Mesenchymal stem cell (in vitro differentiated cells and primary cell): Measurements from ENCODE around the gene ARF1.
A peak's percentile ranks its signal among the peaks of the same experiment; 100 is the strongest.

Source experiments
- DNase-seq: peaks from one replicate; pipeline ENCODE4 v3.0.0-alpha.2; 2013
- H2AFZ ChIP-seq: one replicate; pipeline ENCODE4 v1.6.1; 2013; ENCODE audit warnings: low read depth, mild to moderate bottlenecking, control low read depth, inconsistent platforms, low read length, moderate library complexity
- H2AK5ac ChIP-seq: 2 replicates; pipeline ENCODE4 v1.6.1; 2013; ENCODE audit warnings: low read length, moderate library complexity, mild to moderate bottlenecking, inconsistent platforms; ENCODE audit not compliant: severe bottlenecking
- H2BK120ac ChIP-seq: one replicate; pipeline ENCODE4 v1.6.1; 2013; ENCODE audit warnings: low read depth, mild to moderate bottlenecking, inconsistent platforms, low read length, moderate library complexity
- H2BK12ac ChIP-seq, 2 experiments: one replicate each; pipeline ENCODE4 v1.6.1; 2013; ENCODE audit warnings: inconsistent platforms in 2 of 2, low read length in 2 of 2, mild to moderate bottlenecking in 2 of 2, moderate library complexity in 2 of 2, control low read depth in 1 of 2
- H2BK15ac ChIP-seq: one replicate; pipeline ENCODE4 v1.6.1; 2013; ENCODE audit warnings: mild to moderate bottlenecking, low read depth, inconsistent platforms; ENCODE audit not compliant: poor library complexity, severe bottlenecking
- H2BK5ac ChIP-seq: 2 replicates; pipeline ENCODE4 v1.6.1; 2013; ENCODE audit warnings: low read depth, mild to moderate bottlenecking, low read length, control low read depth, inconsistent platforms; ENCODE audit not compliant: poor library complexity, severe bottlenecking
- H3K14ac ChIP-seq, 2 experiments: one replicate each; pipeline ENCODE4 v1.6.1; 2013; ENCODE audit warnings: inconsistent platforms in 2 of 2, low read length in 2 of 2, control low read depth in 1 of 2, mild to moderate bottlenecking in 1 of 2, moderate library complexity in 1 of 2
- H3K18ac ChIP-seq, 2 experiments: one replicate each; pipeline ENCODE4 v1.6.1; 2013; ENCODE audit warnings: inconsistent platforms in 2 of 2, low read length in 2 of 2, control low read depth in 1 of 2, low read depth in 1 of 2, mild to moderate bottlenecking in 1 of 2
- H3K23ac ChIP-seq, 2 experiments: one replicate each; pipeline ENCODE4 v1.6.1; 2013; ENCODE audit warnings: inconsistent platforms in 2 of 2, low read length in 2 of 2, mild to moderate bottlenecking in 2 of 2, moderate library complexity in 2 of 2, control low read depth in 1 of 2
- H3K27ac ChIP-seq: 2 replicates; pipeline ENCODE4 v1.5.1; 2013; ENCODE audit warnings: mild to moderate bottlenecking, moderate library complexity, low read length, control low read depth, inconsistent platforms; ENCODE audit not compliant: poor library complexity, severe bottlenecking
- H3K27me3 ChIP-seq, 2 experiments: 2 replicates each; pipeline versions ENCODE4 v1.6.1 to v1.7.0; 2013; ENCODE audit warnings: low read length in 2 of 2, mild to moderate bottlenecking in 2 of 2, moderate library complexity in 2 of 2, control low read depth in 1 of 2, inconsistent platforms in 1 of 2; ENCODE audit not compliant: control insufficient read depth in 1 of 2, insufficient read depth in 1 of 2
- H3K36me3 ChIP-seq, 2 experiments: 2 replicates each; pipeline versions ENCODE4 v1.6.1 to v1.7.0; 2013; ENCODE audit warnings: low read length in 2 of 2, control low read depth in 1 of 2, inconsistent platforms in 1 of 2, low read depth in 1 of 2, mild to moderate bottlenecking in 1 of 2; ENCODE audit not compliant: insufficient read depth in 2 of 2, control insufficient read depth in 1 of 2
- H3K4ac ChIP-seq, 2 experiments: one replicate each; pipeline ENCODE4 v1.6.1; 2013; ENCODE audit warnings: inconsistent platforms in 2 of 2, low read length in 2 of 2, mild to moderate bottlenecking in 2 of 2, moderate library complexity in 2 of 2, control low read depth in 1 of 2, low read depth in 1 of 2
- H3K4me1 ChIP-seq: 2 replicates; pipeline ENCODE4 v1.6.1; 2013; ENCODE audit warnings: low read depth, low read length, control low read depth; ENCODE audit not compliant: control insufficient read depth, insufficient read depth
- H3K4me2 ChIP-seq: 2 replicates; pipeline ENCODE4 v1.6.1; 2013; ENCODE audit warnings: low read length, mild to moderate bottlenecking, inconsistent platforms; ENCODE audit not compliant: poor library complexity, severe bottlenecking
- H3K4me3 ChIP-seq, 2 experiments: 2 replicates each; pipeline versions ENCODE4 v1.5.1 to v1.7.0; 2013; ENCODE audit warnings: low read length in 2 of 2, mild to moderate bottlenecking in 2 of 2, control low read depth in 1 of 2, low read depth in 1 of 2; ENCODE audit not compliant: insufficient read depth in 1 of 2
- H3K79me1 ChIP-seq: replicated peaks from 2 replicates; pipeline ENCODE4 v1.6.1; 2013; ENCODE audit warnings: mild to moderate bottlenecking, control low read depth, low read length, inconsistent platforms; ENCODE audit not compliant: poor library complexity, severe bottlenecking
- H3K9ac ChIP-seq: 2 replicates; pipeline ENCODE4 v1.7.0; 2013; ENCODE audit warnings: mild to moderate bottlenecking, low read length, moderate library complexity
- H3K9me3 ChIP-seq: 2 replicates; pipeline ENCODE4 v1.7.0; 2013; ENCODE audit warnings: mild to moderate bottlenecking, low read length; ENCODE audit not compliant: control insufficient read depth
- H4K8ac ChIP-seq: one replicate; pipeline ENCODE4 v1.6.1; 2013; ENCODE audit warnings: inconsistent platforms, mild to moderate bottlenecking, low read length, moderate library complexity
- H4K91ac ChIP-seq: one replicate; pipeline ENCODE4 v1.6.1; 2013; ENCODE audit warnings: mild to moderate bottlenecking, low read length, inconsistent platforms
- WGBS: methylation state at CpG from one replicate; pipeline ENCODE4 v1.1.7; 2013; ENCODE audit warnings: mixed read lengths; 5-methylcytosine and 5-hydroxymethylcytosine counted together

ARF1 gene

GRCh38 chr1:228134591-228134990, 52.1 kb downstream of the ARF1 start:
- Histone ChIP-seq H3K9me3 (no peaks in the 10 kb centered on the region), H3K4ac (no peak overlapping the region), H3K23ac (no peak overlapping the region), H2BK12ac (no peak overlapping the region), H3K36me3 (no peaks in the 10 kb centered on the region), H3K14ac (peak overlapping the region in 1 of 2 experiments; percentile 15), H2BK15ac (no peak overlapping the region), H3K9ac (no peak overlapping the region), H3K4me3 (peak overlapping the region in 1 of 2 experiments; percentile 2), H2BK120ac (no peak overlapping the region), H3K18ac (no peak overlapping the region), H3K4me1 (peaks cover 2% of the 10 kb centered on the region), H4K8ac (no peak overlapping the region), H3K4me2 (no peak overlapping the region), H3K79me1 (no peaks in the 10 kb centered on the region), H2AFZ (no peak overlapping the region), H3K27ac (no peak overlapping the region), H2AK5ac (no peak overlapping the region), H4K91ac (no peak overlapping the region), H3K27me3 (peaks cover 24 to 40% of the 10 kb centered on the region in 2 experiments), H2BK5ac (no peak overlapping the region)
- 88% methylated on average over 12 of the region's 12 CpGs for WGBS
- no peak for DNase-seq

GRCh38 chr1:228136901-228137300, 54.4 kb downstream of the ARF1 start:
- H3K27me3 ChIP-seq: peaks cover 24 to 34% of the 10 kb centered on the region in 2 experiments
- no peak overlapping the region for H2BK12ac ChIP-seq
- no peaks in the 10 kb centered on the region for H3K79me1 ChIP-seq
- H3K4me1 ChIP-seq: peaks cover 10% of the 10 kb centered on the region
- no peak overlapping the region for H3K4me2 ChIP-seq
- H4K8ac ChIP-seq: no peak overlapping the region
- no peak overlapping the region for H3K18ac ChIP-seq
- H3K14ac ChIP-seq: no peak overlapping the region
- H2BK120ac ChIP-seq: no peak overlapping the region
- H3K36me3 ChIP-seq: peaks cover 0 to 6% of the 10 kb centered on the region in 2 experiments
- H2BK15ac ChIP-seq: no peak overlapping the region
- H3K4ac ChIP-seq: no peak overlapping the region
- H3K9ac ChIP-seq: no peak overlapping the region
- H2AFZ ChIP-seq: no peak overlapping the region
- DNase-seq: no peak
- H4K91ac ChIP-seq: no peak overlapping the region
- H3K23ac ChIP-seq: no peak overlapping the region
- no peaks in the 10 kb centered on the region for H3K9me3 ChIP-seq
- WGBS: 60% methylated on average over 1 of the region's 1 CpG
- H3K4me3 ChIP-seq: no peak overlapping the region
- no peak overlapping the region for H2AK5ac ChIP-seq
- H3K27ac ChIP-seq: no peak overlapping the region
- H2BK5ac ChIP-seq: no peak overlapping the region

- H2AK5ac ChIP-seq: no peak overlapping the region
- no peak for DNase-seq
- no peaks in the 10 kb centered on the region for H3K79me1 ChIP-seq
- peaks cover 18 to 27% of the 10 kb centered on the region in 2 experiments for H3K27me3 ChIP-seq
- H3K18ac ChIP-seq: peak overlapping the region; percentile 54 to 78
- peak overlapping the region; percentile 43 for H3K27ac ChIP-seq
- no peak overlapping the region for H3K23ac ChIP-seq
- peak overlapping the region; percentile 65 for H2AFZ ChIP-seq
- peak overlapping the region; percentile 98 to 99 for H3K4me3 ChIP-seq
- H2BK15ac ChIP-seq: no peak overlapping the region
- peak overlapping the region; percentile 72 for H3K4me2 ChIP-seq
- H3K4ac ChIP-seq: peak overlapping the region in 1 of 2 experiments; percentile 41
- peaks cover 0 to 27% of the 10 kb centered on the region in 2 experiments for H3K36me3 ChIP-seq
- H3K14ac ChIP-seq: no peak overlapping the region
- no peaks in the 10 kb centered on the region for H3K9me3 ChIP-seq
- peak overlapping the region; percentile 94 for H4K8ac ChIP-seq
- H2BK12ac ChIP-seq: no peak overlapping the region
- peaks cover 33% of the 10 kb centered on the region for H3K4me1 ChIP-seq
- peak overlapping the region; percentile 44 for H2BK120ac ChIP-seq
- peak overlapping the region; percentile 98 for H3K9ac ChIP-seq
- no peak overlapping the region for H2BK5ac ChIP-seq
- no peak overlapping the region for H4K91ac ChIP-seq
- 31% methylated on average over 30 of the region's 30 CpGs for WGBS
Measured at GRCh38 chr1:228139406-228139930, 57.0 kb downstream of the ARF1 start.

- H3K4me1 ChIP-seq: peaks cover 35% of the 10 kb centered on the region
- peak within 1 kb of the TSS; percentile 20 for H2BK5ac ChIP-seq
- H3K4ac ChIP-seq: peak within 1 kb of the TSS; percentile 73 to 95
- peak within 1 kb of the TSS; percentile 57 for H2BK15ac ChIP-seq
- peak; percentile 100 for DNase-seq
- peak within 1 kb of the TSS; percentile 98 for H4K8ac ChIP-seq
- H3K79me1 ChIP-seq: no peaks in the 10 kb centered on the region
- peak within 1 kb of the TSS; percentile 99 for H4K91ac ChIP-seq
- H2BK12ac ChIP-seq: peak within 1 kb of the TSS in 1 of 2 experiments; percentile 85
- peak within 1 kb of the TSS in 1 of 2 experiments; percentile 95 for H3K14ac ChIP-seq
- H3K27ac ChIP-seq: peak within 1 kb of the TSS; percentile 43
- peak within 1 kb of the TSS; percentile 29 to 92 for H3K23ac ChIP-seq
- under 1% methylated on average over 73 of the region's 95 CpGs for WGBS
- H2AK5ac ChIP-seq: no peak within 1 kb of the TSS
- H3K4me3 ChIP-seq: peak within 1 kb of the TSS; percentile 98 to 99
- peak within 1 kb of the TSS; percentile 84 for H2AFZ ChIP-seq
- H3K4me2 ChIP-seq: peak within 1 kb of the TSS; percentile 80
- peaks cover 12 to 21% of the 10 kb centered on the region in 2 experiments for H3K27me3 ChIP-seq
- H2BK120ac ChIP-seq: peak within 1 kb of the TSS; percentile 67
- peak within 1 kb of the TSS; percentile 98 for H3K9ac ChIP-seq
- H3K36me3 ChIP-seq: peaks cover 0 to 33% of the 10 kb centered on the region in 2 experiments
- H3K18ac ChIP-seq: peak within 1 kb of the TSS; percentile 96 to 97
- H3K9me3 ChIP-seq: no peaks in the 10 kb centered on the region
Measured at GRCh38 chr1:228139931-228140723, 57.6 kb downstream of the ARF1 start, which contains the start of gene GUK1. GUK1 (plus strand) TSS chr1:228140279; CDS start chr1:228140303, 24 bp downstream.
